IMR-90 (cell line): ENCODE results near the gene SLC22A7. TPM values are rescaled to one million over a fixed set of nuclear protein-coding genes. Genes with fewer than 3 reads are reported as not detected.
A peak's percentile ranks its signal among the peaks of the same experiment; 100 is the strongest.

Source experiments
- ATAC-seq: fragments of 200-7000 bp; cut with Tn5 transposase; 2 replicates; pipeline ENCODE4 v1.9.1; 2020; ENCODE audit warnings: low read depth, mild to moderate bottlenecking, moderate library complexity
- BruUV-seq: library from RNA; stranded (reverse); fragments of 400-500 nt; replicated peaks from 2 replicates; lab custom pipeline; 2021; lab: Mats Ljungman, UMichigan
- CTCF ChIA-PET: fragments of 300-600 bp; formaldehyde crosslinking; extraction: SDS; loops from one replicate; lab custom pipeline; 2021; ENCODE audit warnings: antibody characterized with exemption; lab: Yijun Ruan, JAX
- POLR2A ChIA-PET: fragments of 300-600 bp; sonication (Branson Sonifier 250); formaldehyde crosslinking; loops from one replicate; lab custom pipeline; 2022; ENCODE audit warnings: antibody characterized with exemption; ENCODE audit not compliant: unreplicated experiment; lab: Charles Lee
- DNase-seq: peaks from one replicate; pipeline ENCODE4 v3.0.0; 2013
- H2AFZ ChIP-seq: replicated peaks from 2 replicates; pipeline ENCODE3; 2013; ENCODE audit warnings: low read length, mild to moderate bottlenecking; ENCODE audit not compliant: poor library complexity
- H2AK5ac ChIP-seq: 2 replicates; pipeline ENCODE4 v1.6.1; 2013; ENCODE audit warnings: low read depth, low read length, inconsistent platforms
- H2AK9ac ChIP-seq: replicated peaks from 2 replicates; pipeline ENCODE3; 2013; ENCODE audit warnings: mild to moderate bottlenecking, low read depth, low read length, moderate library complexity; ENCODE audit not compliant: poor library complexity
- H2BK120ac ChIP-seq: 2 replicates; pipeline ENCODE4 v1.6.1; 2013; ENCODE audit warnings: low read depth, low read length, inconsistent platforms
- H2BK15ac ChIP-seq: 3 replicates; pipeline ENCODE4 v1.6.1; 2013; ENCODE audit warnings: low read depth, low read length, inconsistent platforms
- H2BK20ac ChIP-seq: 2 replicates; pipeline ENCODE4 v1.6.1; 2013; ENCODE audit warnings: low read depth, mild to moderate bottlenecking, inconsistent platforms, low read length, moderate library complexity
- H2BK5ac ChIP-seq: 2 replicates; pipeline ENCODE4 v1.6.1; 2013; ENCODE audit warnings: mild to moderate bottlenecking, low read depth, low read length, inconsistent platforms; ENCODE audit not compliant: poor library complexity, severe bottlenecking
- H3K14ac ChIP-seq: replicated peaks from 2 replicates; pipeline ENCODE4 v1.6.1; 2013; ENCODE audit warnings: low read depth, low read length, inconsistent platforms
- H3K18ac ChIP-seq: 2 replicates; pipeline ENCODE4 v1.6.1; 2013; ENCODE audit warnings: low read depth, low read length, control low read depth
- H3K23ac ChIP-seq: 2 replicates; pipeline ENCODE4 v1.6.1; 2013; ENCODE audit warnings: low read depth, low read length, inconsistent platforms
- H3K27ac ChIP-seq: 2 replicates; pipeline ENCODE4 v1.5.1; 2013; ENCODE audit warnings: mild to moderate bottlenecking, control low read depth, low read length; ENCODE audit not compliant: insufficient read depth
- H3K27me3 ChIP-seq: 2 replicates; pipeline ENCODE4 v1.6.1; 2013; ENCODE audit warnings: low read length; ENCODE audit not compliant: control insufficient read depth, insufficient read depth
- H3K36me3 ChIP-seq: 2 replicates; pipeline ENCODE4 v1.6.1; 2013; ENCODE audit warnings: low read length, mixed read lengths; ENCODE audit not compliant: control insufficient read depth, insufficient read depth
- H3K4ac ChIP-seq: 2 replicates; pipeline ENCODE4 v1.6.1; 2013; ENCODE audit warnings: low read depth, low read length, inconsistent platforms
- H3K4me1 ChIP-seq: 2 replicates; pipeline ENCODE4 v1.6.1; 2013; ENCODE audit warnings: low read length, mixed read lengths; ENCODE audit not compliant: control insufficient read depth, insufficient read depth
- H3K4me2 ChIP-seq: 2 replicates; pipeline ENCODE4 v1.6.1; 2013; ENCODE audit warnings: low read depth, mild to moderate bottlenecking, control low read depth, low read length, moderate library complexity
- H3K4me3 ChIP-seq: 2 replicates; pipeline ENCODE4 v1.5.1; 2013; ENCODE audit warnings: low read depth, mild to moderate bottlenecking, control low read depth, low read length, moderate library complexity; ENCODE audit not compliant: insufficient read depth
- H3K56ac ChIP-seq: 2 replicates; pipeline ENCODE4 v1.6.1; 2013; ENCODE audit warnings: low read length, inconsistent platforms; ENCODE audit not compliant: insufficient read depth; ENCODE audit errors: extremely low read depth
- H3K79me1 ChIP-seq, 2 experiments: 2 replicates each; pipeline ENCODE4 v1.6.1; 2013; ENCODE audit warnings: low read length in 2 of 2, inconsistent platforms in 1 of 2, low read depth in 1 of 2
- H3K9ac ChIP-seq: 2 replicates; pipeline ENCODE4 v1.6.1; 2013; ENCODE audit warnings: low read depth, low read length, control low read depth
- H3K9me1 ChIP-seq: 2 replicates; pipeline ENCODE4 v1.6.1; 2013; ENCODE audit warnings: low read length, inconsistent platforms; ENCODE audit not compliant: insufficient read depth
- H3K9me3 ChIP-seq: 2 replicates; pipeline ENCODE4 v1.6.1; 2013; ENCODE audit warnings: low read length; ENCODE audit not compliant: control insufficient read depth, insufficient read depth
- H4K20me1 ChIP-seq: 2 replicates; pipeline ENCODE4 v1.6.1; 2013; ENCODE audit warnings: low read length, inconsistent platforms; ENCODE audit not compliant: insufficient read depth
- H4K5ac ChIP-seq: 2 replicates; pipeline ENCODE4 v1.6.1; 2013; ENCODE audit warnings: mild to moderate bottlenecking, low read depth, low read length, control low read depth
- H4K8ac ChIP-seq, 2 experiments: 2 replicates each; pipeline ENCODE4 v1.6.1; 2013; ENCODE audit warnings: low read depth in 2 of 2, low read length in 2 of 2, control low read depth in 1 of 2, inconsistent platforms in 1 of 2
- H4K91ac ChIP-seq: 2 replicates; pipeline ENCODE4 v1.6.1; 2013; ENCODE audit warnings: low read depth, low read length, inconsistent platforms; ENCODE audit not compliant: insufficient read depth
- BHLHE40 ChIP-seq: fragments of 150-350 bp; IDR thresholded peaks from 2 replicates; pipeline ENCODE4 v1.6.1; 2016; ENCODE audit warnings: mild to moderate bottlenecking, low read depth, low read length
- CEBPB ChIP-seq: IDR thresholded peaks from 2 replicates; pipeline ENCODE4 v1.6.1; 2012; ENCODE audit warnings: low read depth, low read length, improper control_type of control experiment
- CHD1 ChIP-seq: IDR thresholded peaks from 2 replicates; pipeline ENCODE4 v1.6.1; 2012; ENCODE audit warnings: low read depth, low read length, improper control_type of control experiment
- FOS ChIP-seq: fragments of 150-350 bp; IDR thresholded peaks from 2 replicates; pipeline ENCODE4 v1.6.1; 2016; ENCODE audit warnings: low read depth, low read length
- MAZ ChIP-seq: IDR thresholded peaks from 2 replicates; pipeline ENCODE4 v1.6.1; 2012; ENCODE audit warnings: low read depth, mild to moderate bottlenecking, low read length, improper control_type of control experiment, moderate library complexity, borderline replicate concordance
- NFE2L2 ChIP-seq: fragments of 150-350 bp; IDR thresholded peaks from 2 replicates; pipeline ENCODE4 v1.6.1; 2016; ENCODE audit warnings: low read depth, mild to moderate bottlenecking, low read length
- POLR2A ChIP-seq: IDR thresholded peaks from 2 replicates; pipeline ENCODE4 v1.6.1; 2012; ENCODE audit warnings: mild to moderate bottlenecking, low read depth, low read length
- RAD21 ChIP-seq: IDR thresholded peaks from 2 replicates; pipeline ENCODE4 v1.6.1; 2012; ENCODE audit warnings: low read length, improper control_type of control experiment
- RCOR1 ChIP-seq: IDR thresholded peaks from 2 replicates; pipeline ENCODE4 v1.6.1; 2012; ENCODE audit warnings: mild to moderate bottlenecking, low read length, improper control_type of control experiment; ENCODE audit not compliant: insufficient replicate concordance
- SMC3 ChIP-seq: fragments of 150-350 bp; IDR thresholded peaks from 2 replicates; pipeline ENCODE4 v1.6.1; 2016; ENCODE audit warnings: low read depth, mild to moderate bottlenecking, antibody characterized with exemption, low read length, moderate library complexity
- WGBS, 2 experiments: methylation state at CpG; one replicate each; pipeline versions ENCODE4 v1.1.5 to v1.1.7; 2013; ENCODE audit warnings: missing lambda C conversion rate in 2 of 2; ENCODE audit not compliant: insufficient read length in 1 of 2; ENCODE audit errors: extremely low coverage in 2 of 2; 5-methylcytosine and 5-hydroxymethylcytosine counted together
- dilution Hi-C: fragments of 300-500 bp; cut with HindIII; formaldehyde crosslinking; loops from one replicate; pipeline ENCODE4 v1.14.3; 2018; ENCODE audit warnings: low sequenced_read_pairs; ENCODE audit not compliant: unreplicated experiment
- in situ Hi-C: fragments of 300-500 bp; cut with MboI; formaldehyde crosslinking; loops from 3 replicates; pipeline ENCODE4 v1.14.3; 2019; ENCODE audit warnings: low sequenced_read_pairs, inconsistent platforms, mixed read lengths
- intact Hi-C: fragments of 100-400 bp; cut with micrococcal nuclease; formaldehyde crosslinking; loops from 2 replicates; pipeline ENCODE4 v1.10.0; 2022
- polyA plus RNA-seq, 3 experiments: library from polyadenylated mRNA; depleted of rRNA; stranded (reverse); fragments of >200 nt; gene quantifications; 2 replicates each; pipeline ENCODE4 v1.2.3, GENCODE V29; 2012; ENCODE audit warnings: low replicate concordance in 1 of 3
- total RNA-seq: library from RNA; depleted of rRNA; stranded (reverse); fragments of >200 nt; gene quantifications from 2 replicates; pipeline ENCODE4 v1.2.3, GENCODE V29; 2012
- TF ChIP-seq, protein P1 (sequence below): fragments of 150-350 bp; IDR thresholded peaks from 2 replicates; pipeline ENCODE4 v1.6.1; 2016; ENCODE audit warnings: low read depth, mild to moderate bottlenecking, low read length, moderate library complexity, borderline replicate concordance
- TF ChIP-seq, protein P2 (sequence below): fragments of 150-350 bp; IDR thresholded peaks from 2 replicates; pipeline ENCODE4 v1.6.1; 2017; ENCODE audit warnings: mild to moderate bottlenecking, antibody characterized with exemption, low read length, low read depth

The SLC22A7 gene
- total and polyA plus RNA-seq, 2 of the 4 experiments (the other 2 are of a cell fraction) = not detected

DNA sequence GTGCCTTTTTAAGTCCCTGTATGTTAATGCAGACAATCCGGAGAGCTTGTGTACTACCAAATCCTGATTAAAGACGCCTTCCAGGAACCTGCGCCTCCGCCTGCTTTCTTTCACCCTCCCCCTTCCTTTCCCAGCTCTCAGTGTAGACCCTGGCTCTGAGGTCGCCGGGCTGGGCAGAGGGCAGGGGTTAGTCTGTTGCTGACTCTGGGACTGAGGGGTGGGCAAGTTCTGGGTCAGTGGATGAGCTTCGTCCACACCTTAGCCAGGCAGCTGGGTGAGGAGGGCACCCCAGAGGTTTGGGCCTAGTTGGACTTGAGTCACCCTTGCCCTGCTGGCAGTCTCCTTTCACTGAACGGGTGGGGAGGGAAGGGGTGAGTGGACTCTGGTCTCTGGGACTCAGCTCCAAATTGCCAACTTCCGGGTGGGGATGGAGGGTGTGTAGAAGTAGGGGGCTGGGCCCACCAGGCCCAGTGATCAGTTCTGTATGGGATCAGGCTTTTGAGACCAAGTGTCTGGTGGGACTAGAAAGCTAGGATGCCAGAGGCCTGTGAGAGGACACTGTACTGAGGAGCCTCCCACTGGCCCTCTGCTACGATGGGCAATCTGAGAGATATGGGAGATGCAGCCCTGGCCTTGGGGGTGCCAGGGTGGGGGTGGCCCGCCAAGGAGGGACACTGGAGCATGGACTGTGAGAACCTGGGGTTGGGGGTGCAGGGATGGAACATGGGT, 21.3 kb upstream of the SLC22A7 start (continued):
- TF ChIP-seq, protein P1, sequence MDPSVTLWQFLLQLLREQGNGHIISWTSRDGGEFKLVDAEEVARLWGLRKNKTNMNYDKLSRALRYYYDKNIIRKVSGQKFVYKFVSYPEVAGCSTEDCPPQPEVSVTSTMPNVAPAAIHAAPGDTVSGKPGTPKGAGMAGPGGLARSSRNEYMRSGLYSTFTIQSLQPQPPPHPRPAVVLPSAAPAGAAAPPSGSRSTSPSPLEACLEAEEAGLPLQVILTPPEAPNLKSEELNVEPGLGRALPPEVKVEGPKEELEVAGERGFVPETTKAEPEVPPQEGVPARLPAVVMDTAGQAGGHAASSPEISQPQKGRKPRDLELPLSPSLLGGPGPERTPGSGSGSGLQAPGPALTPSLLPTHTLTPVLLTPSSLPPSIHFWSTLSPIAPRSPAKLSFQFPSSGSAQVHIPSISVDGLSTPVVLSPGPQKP = no peak
- TF ChIP-seq CHD1 (no peak), RAD21 (no peak)

DNA sequence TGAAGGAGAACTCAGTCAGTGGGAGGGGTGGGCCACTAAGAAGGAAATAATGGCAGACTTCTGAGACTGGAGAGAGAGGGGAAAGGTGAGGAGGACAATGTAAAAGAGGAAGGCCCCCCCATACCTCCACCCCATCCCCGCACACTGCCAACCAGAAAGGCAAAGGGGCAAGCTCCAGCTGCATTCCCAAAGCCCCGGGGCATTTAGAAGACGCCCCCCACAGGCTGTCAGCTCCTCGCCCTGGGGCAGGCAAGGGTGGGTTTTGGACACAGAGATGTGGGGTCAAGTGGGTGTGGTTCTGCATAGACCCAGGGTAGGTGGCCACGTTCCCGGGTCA, 20.8 kb upstream of the SLC22A7 start:
- H3K9ac ChIP-seq = no peak overlapping the region
- H2AK9ac ChIP-seq = peak overlapping the region; percentile 66
- no peak overlapping the region for H2BK5ac ChIP-seq
- H2AFZ ChIP-seq = peak overlapping the region; percentile 23
- DNase-seq (no peak), ATAC-seq (no peak)
- H3K27ac ChIP-seq = no peak overlapping the region
- no peak overlapping the region for H2BK15ac ChIP-seq
- no peak overlapping the region for H2BK20ac ChIP-seq
- H3K9me1 ChIP-seq = peaks cover 6% of the 10 kb centered on the region; the same call in 1 of the 2 replicates
- H3K4me3 ChIP-seq = no peak overlapping the region
- BruUV-seq = no TSS peak
- no peaks in the 10 kb centered on the region for H3K36me3 ChIP-seq
- H4K20me1 ChIP-seq = no peaks in the 10 kb centered on the region
- POLR2A ChIA-PET = no interaction called here
- H3K27me3 ChIP-seq = peaks cover 42% of the 10 kb centered on the region
- H4K8ac ChIP-seq = no peak overlapping the region
- no peak overlapping the region for H3K4me2 ChIP-seq
- no peak overlapping the region for H3K56ac ChIP-seq
- in situ Hi-C loops (no loop called here), dilution Hi-C loops (no loop called here), intact Hi-C loops (no loop called here)
- no CpG with 5 or more reads among the region's 6 CpGs for WGBS, 2 experiments
- H2AK5ac ChIP-seq = no peak overlapping the region
- H3K23ac ChIP-seq = no peak overlapping the region
- H3K4me1 ChIP-seq = peaks cover 10% of the 10 kb centered on the region
- CTCF ChIA-PET = no interaction called here
- H3K9me3 ChIP-seq = no peaks in the 10 kb centered on the region
- H4K91ac ChIP-seq = no peak overlapping the region
- no peak overlapping the region for H3K18ac ChIP-seq
- H3K79me1 ChIP-seq = no peaks in the 10 kb centered on the region
- H2BK120ac ChIP-seq = no peak overlapping the region
- no peak overlapping the region for H3K14ac ChIP-seq
- H3K4ac ChIP-seq = no peak overlapping the region
- H4K5ac ChIP-seq = no peak overlapping the region
- TF ChIP-seq, protein P1 = no peak
- TF ChIP-seq NFE2L2 (no peak), CHD1 (no peak), RAD21 (no peak), RCOR1 (no peak), FOS (no peak), SMC3 (no peak), CEBPB (no peak), MAZ (no peak), BHLHE40 (no peak), POLR2A (no peak)
- TF ChIP-seq, protein P2, sequence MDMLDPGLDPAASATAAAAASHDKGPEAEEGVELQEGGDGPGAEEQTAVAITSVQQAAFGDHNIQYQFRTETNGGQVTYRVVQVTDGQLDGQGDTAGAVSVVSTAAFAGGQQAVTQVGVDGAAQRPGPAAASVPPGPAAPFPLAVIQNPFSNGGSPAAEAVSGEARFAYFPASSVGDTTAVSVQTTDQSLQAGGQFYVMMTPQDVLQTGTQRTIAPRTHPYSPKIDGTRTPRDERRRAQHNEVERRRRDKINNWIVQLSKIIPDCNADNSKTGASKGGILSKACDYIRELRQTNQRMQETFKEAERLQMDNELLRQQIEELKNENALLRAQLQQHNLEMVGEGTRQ = no peak
